ENCODE data around the gene RAB23. TPM values are rescaled to one million over a fixed set of nuclear protein-coding genes. Genes with fewer than 3 reads are reported as not detected.

Gene RAB23
- total and polyA plus RNA-seq, 12 donors: 2.3 to 14.7 (median 5.6) TPM

GRCh38 chr6:57142178-57142525 lies 80.0 kb downstream of the RAB23 start:
- no peak overlapping the region for H3K4me3 ChIP-seq
- no peaks in the 10 kb centered on the region for H3K4me1 ChIP-seq (replicated peaks in 1 of 2)
- no peak for TF ChIP-seq POLR2A (IDR thresholded peaks at IDR 0.05)
- no peak for TF ChIP-seq CTCF (IDR thresholded peaks at IDR 0.05)
- intact Hi-C loops (cut with DNase I): no loop called here
- H3K27ac ChIP-seq: no peak overlapping the region
- peaks cover 0 to 18% of the 10 kb centered on the region in 2 donors for H3K36me3 ChIP-seq (replicated peaks in 1 of 2)
- DNase-seq: no peak
- no peaks in the 10 kb centered on the region for H3K9me3 ChIP-seq (replicated peaks in 1 of 3)
- WGBS, 4 donors: 84 to 93% (median 92%) methylated on average over 1 of the region's 1 CpG
- no peaks in the 10 kb centered on the region for H3K27me3 ChIP-seq

GRCh38 chr6:57141451-57142177 lies 80.5 kb downstream of the RAB23 start:
- no peak overlapping the region for H3K27ac ChIP-seq
- TF ChIP-seq POLR2A (IDR thresholded peaks at IDR 0.05) (no peak), CTCF (IDR thresholded peaks at IDR 0.05) (no peak)
- no peaks in the 10 kb centered on the region for H3K9me3 ChIP-seq (replicated peaks in 1 of 3)
- 97 to 98% (median 98%) methylated on average over 4 of the region's 4 CpGs for WGBS, 4 donors
- no peak for DNase-seq
- H3K36me3 ChIP-seq (replicated peaks in 1 of 2): peaks cover 0 to 17% of the 10 kb centered on the region in 2 donors
- H3K27me3 ChIP-seq: no peaks in the 10 kb centered on the region
- intact Hi-C loops (cut with DNase I): no loop called here
- peaks cover 0 to under 1% of the 10 kb centered on the region in 2 donors for H3K4me1 ChIP-seq (replicated peaks in 1 of 2)
- no peak overlapping the region for H3K4me3 ChIP-seq

- 96 to 97% (median 96%) methylated on average over 11 of the region's 11 CpGs for WGBS, 4 donors
- TF ChIP-seq POLR2A (IDR thresholded peaks at IDR 0.05) (no peak), CTCF (IDR thresholded peaks at IDR 0.05) (no peak)
- intact Hi-C loops (cut with DNase I): no loop called here
- no peak for DNase-seq
- H3K27ac ChIP-seq: no peak overlapping the region
- peaks cover 0 to 10% of the 10 kb centered on the region in 2 donors for H3K4me1 ChIP-seq (replicated peaks in 1 of 2)
- peaks cover 0 to 32% of the 10 kb centered on the region in 2 donors for H3K36me3 ChIP-seq (replicated peaks in 1 of 2)
- no peaks in the 10 kb centered on the region for H3K9me3 ChIP-seq (replicated peaks in 1 of 3)
- no peak overlapping the region for H3K4me3 ChIP-seq
- no peaks in the 10 kb centered on the region for H3K27me3 ChIP-seq
These were observed 84.1 kb downstream of the RAB23 start for GRCh38 chr6:57138026-57138425.

GRCh38 chr6:57137350-57137749 lies 84.8 kb downstream of the RAB23 start:
- intact Hi-C loops (cut with DNase I): no loop called here

More at GRCh38 chr6:57137350-57137749, 84.8 kb downstream of the RAB23 start:
- Histone ChIP-seq H3K27me3 (no peaks in the 10 kb centered on the region), H3K36me3 (replicated peaks in 1 of 2) (peaks cover 0 to 26% of the 10 kb centered on the region in 2 donors), H3K27ac (no peak overlapping the region), H3K4me3 (no peak overlapping the region), H3K9me3 (replicated peaks in 1 of 3) (no peaks in the 10 kb centered on the region), H3K4me1 (replicated peaks in 1 of 2) (peaks cover 0 to 10% of the 10 kb centered on the region in 2 donors)
- WGBS, 4 donors: 81 to 99% (median 93%) methylated on average over 2 of the region's 2 CpGs
- TF ChIP-seq CTCF (IDR thresholded peaks at IDR 0.05): no peak
- no peak for TF ChIP-seq POLR2A (IDR thresholded peaks at IDR 0.05)
- DNase-seq: no peak

Other genes with a start within 250 kb of the RAB23 start
- gene KIAA1586, start 175.6 kb downstream of the RAB23 start, total RNA-seq: 10 to 100 TPM in 8 of 9 donors, 1 to 10 TPM in 1; 4.4 to 43.1 (median 16.2) TPM
- 10 to 100 TPM in 1 of 3 donors, 1 to 10 TPM in 2; 3.7 to 15.9 (median 4.3) TPM for gene KIAA1586, start 175.6 kb downstream of the RAB23 start, polyA plus RNA-seq
- gene ZNF451, start 132.1 kb downstream of the RAB23 start, total RNA-seq: 100 to 1,000 TPM in 1 of 9 donors, 10 to 100 TPM in 8; 19.5 to 111 (median 56.9) TPM
- gene ZNF451, start 132.1 kb downstream of the RAB23 start, polyA plus RNA-seq: 10 to 100 TPM; 27.7 to 39.1 (median 28.0) TPM
- gene BAG2, start 50.0 kb downstream of the RAB23 start, total RNA-seq: 10 to 100 TPM in 2 of 9 donors, 1 to 10 TPM in 7; 6.2 to 18.0 (median 7.5) TPM
- gene BAG2, start 50.0 kb downstream of the RAB23 start, polyA plus RNA-seq: 10 to 100 TPM in 1 of 3 donors, 1 to 10 TPM in 2; 2.6 to 11.0 (median 3.5) TPM
- gene PRIM2, start 95.3 kb upstream of the RAB23 start, total RNA-seq: 10 to 100 TPM in 3 of 9 donors, 1 to 10 TPM in 6; 3.1 to 15.8 (median 6.8) TPM
- gene PRIM2, start 95.3 kb upstream of the RAB23 start, polyA plus RNA-seq: 1 to 10 TPM; 2.4 to 3.2 (median 3.1) TPM